H1 (cell line): ENCODE data around the gene CADM2. TPM values are rescaled to one million over a fixed set of nuclear protein-coding genes. Genes with fewer than 3 reads are reported as not detected.

Source experiments
- CTCF ChIA-PET: fragments of 300-600 bp; sonication (Branson Sonifier 250); formaldehyde crosslinking; loops from one replicate; lab custom pipeline; 2021; ENCODE audit not compliant: partially characterized antibody; lab: Charles Lee
- POLR2A ChIA-PET: fragments of 300-600 bp; sonication (Branson Sonifier 250); formaldehyde crosslinking; loops from one replicate; lab custom pipeline; 2021; ENCODE audit warnings: inconsistent platforms; ENCODE audit not compliant: partially characterized antibody; lab: Charles Lee
- DNase-seq, 2 experiments: peaks; one replicate each; pipeline versions ENCODE4 v3.0.0 to v3.0.0-alpha.2; 2010 to 2022; ENCODE audit warnings: low spot score in 2 of 2, low read depth in 1 of 2, mixed read lengths in 1 of 2
- FAIRE-seq: peaks from 2 replicates; lab custom pipeline; 2011; peaks lifted over from hg19 to GRCh38; lab: Jason Lieb, UNC
- H2AFZ ChIP-seq: 2 replicates; pipeline ENCODE4 v1.8.1; 2012; ENCODE audit warnings: low read length, inconsistent platforms
- H2AK5ac ChIP-seq: 2 replicates; pipeline ENCODE4 v1.6.1; 2013; ENCODE audit warnings: low read depth, low read length
- H2BK120ac ChIP-seq: replicated peaks from 2 replicates; pipeline ENCODE3; 2013; ENCODE audit warnings: low read depth, low read length, inconsistent platforms
- H2BK12ac ChIP-seq: 2 replicates; pipeline ENCODE4 v1.6.1; 2013; ENCODE audit warnings: low read depth, low read length
- H2BK15ac ChIP-seq: 2 replicates; pipeline ENCODE4 v1.6.1; 2013; ENCODE audit warnings: low read length
- H2BK20ac ChIP-seq: 2 replicates; pipeline ENCODE4 v1.6.1; 2013; ENCODE audit warnings: low read length
- H2BK5ac ChIP-seq: 2 replicates; pipeline ENCODE4 v1.6.1; 2013; ENCODE audit warnings: low read depth, low read length
- H3K14ac ChIP-seq: 2 replicates; pipeline ENCODE4 v1.6.1; 2013; ENCODE audit warnings: inconsistent platforms; ENCODE audit not compliant: insufficient read length
- H3K18ac ChIP-seq: 2 replicates; pipeline ENCODE4 v1.6.1; 2013; ENCODE audit warnings: low read length; ENCODE audit errors: extremely low read depth
- H3K23ac ChIP-seq: 2 replicates; pipeline ENCODE4 v1.6.1; 2013; ENCODE audit warnings: inconsistent platforms; ENCODE audit not compliant: insufficient read length
- H3K23me2 ChIP-seq: 2 replicates; pipeline ENCODE4 v1.6.1; 2013; ENCODE audit warnings: low read depth, low read length
- H3K27ac ChIP-seq: 2 replicates; pipeline ENCODE4 v1.6.1; 2011; ENCODE audit warnings: low read depth, low read length, inconsistent platforms
- H3K27me3 ChIP-seq, 4 experiments: replicated peaks in 1 of 4; 1 replicate in 1 of 4; 2 replicates in 3 of 4; pipeline versions ENCODE4 v1.6.1 to v1.8.1; 2011 to 2013; ENCODE audit warnings: low read length in 3 of 4, mild to moderate bottlenecking in 3 of 4, inconsistent platforms in 2 of 4, mixed read lengths in 2 of 4, moderate library complexity in 1 of 4; ENCODE audit not compliant: control insufficient read depth in 3 of 4, insufficient read depth in 3 of 4; ENCODE audit errors: extremely low read depth in 1 of 4
- H3K36me3 ChIP-seq, 4 experiments: 2 replicates each; pipeline versions ENCODE4 v1.6.1 to v1.8.1; 2011 to 2013; ENCODE audit warnings: mild to moderate bottlenecking in 4 of 4, low read length in 3 of 4, moderate library complexity in 2 of 4, control low read depth in 1 of 4, inconsistent platforms in 1 of 4; ENCODE audit not compliant: insufficient read depth in 4 of 4, control insufficient read depth in 2 of 4
- H3K4ac ChIP-seq: replicated peaks from 2 replicates; pipeline ENCODE3; 2013; ENCODE audit warnings: low read length, low read depth, mixed read lengths, inconsistent platforms; ENCODE audit not compliant: insufficient read length
- H3K4me1 ChIP-seq, 4 experiments: replicated peaks in 1 of 4; 1 replicate in 1 of 4; 2 replicates in 3 of 4; pipeline versions ENCODE4 v1.6.1 to v1.8.1; 2011 to 2013; ENCODE audit warnings: low read length in 3 of 4, inconsistent platforms in 2 of 4, mixed read lengths in 1 of 4; ENCODE audit not compliant: insufficient read depth in 4 of 4, control insufficient read depth in 3 of 4
- H3K4me2 ChIP-seq, 2 experiments: 2 replicates each; pipeline versions ENCODE4 v1.6.1 to v1.8.1; 2011 to 2013; ENCODE audit warnings: low read depth in 2 of 2, low read length in 2 of 2, control low read depth in 1 of 2, inconsistent platforms in 1 of 2, mild to moderate bottlenecking in 1 of 2; ENCODE audit not compliant: insufficient read depth in 1 of 2
- H3K4me3 ChIP-seq, 4 experiments: fragments of 200-600, 300-600 bp in 1 of 4; sonication (generic), shearing (Covaris generic), sonication (Bioruptor Twin) in 1 of 4; 2 replicates each; pipeline versions ENCODE4 v1.5.1 to v1.8.1; 2011 to 2016; ENCODE audit warnings: low read length in 4 of 4, low read depth in 3 of 4, control low read depth in 2 of 4, inconsistent platforms in 2 of 4, mild to moderate bottlenecking in 2 of 4, mixed read lengths in 1 of 4, moderate library complexity in 1 of 4; ENCODE audit not compliant: insufficient read depth in 2 of 4; ENCODE audit errors: extremely low read depth in 1 of 4
- H3K56ac ChIP-seq: replicated peaks from 2 replicates; pipeline ENCODE3; 2013; ENCODE audit warnings: low read depth, mild to moderate bottlenecking, mixed read lengths, low read length, inconsistent platforms; ENCODE audit not compliant: insufficient read length
- H3K79me1 ChIP-seq: 2 replicates; pipeline ENCODE4 v1.6.1; 2013; ENCODE audit warnings: low read depth, low read length, control low read depth
- H3K79me2 ChIP-seq, 2 experiments: 2 replicates each; pipeline versions ENCODE4 v1.6.1 to v1.8.1; 2012 to 2013; ENCODE audit warnings: low read length in 2 of 2, mild to moderate bottlenecking in 2 of 2, inconsistent platforms in 1 of 2; ENCODE audit not compliant: insufficient read depth in 2 of 2, control insufficient read depth in 1 of 2
- H3K9ac ChIP-seq, 4 experiments: replicated peaks in 1 of 4; 1 replicate in 1 of 4; 2 replicates in 3 of 4; pipeline versions ENCODE4 v1.6.1 to v1.8.1; 2011 to 2013; ENCODE audit warnings: low read depth in 3 of 4, low read length in 3 of 4, control low read depth in 2 of 4, mild to moderate bottlenecking in 2 of 4, moderate library complexity in 2 of 4, inconsistent platforms in 1 of 4; ENCODE audit errors: extremely low read depth in 1 of 4
- H3K9me3 ChIP-seq, 2 experiments: 2 replicates each; pipeline versions ENCODE4 v1.6.1 to v1.8.1; 2012 to 2013; ENCODE audit warnings: mild to moderate bottlenecking in 2 of 2, moderate library complexity in 2 of 2, control low read depth in 1 of 2, inconsistent platforms in 1 of 2, low read depth in 1 of 2, low read length in 1 of 2, mixed read lengths in 1 of 2; ENCODE audit not compliant: insufficient read depth in 2 of 2
- H4K20me1 ChIP-seq, 2 experiments: replicated peaks in 1 of 2; 2 replicates each; pipeline versions ENCODE3 to v1.8.1; 2011 to 2013; ENCODE audit warnings: inconsistent platforms in 2 of 2, low read length in 2 of 2, mild to moderate bottlenecking in 1 of 2; ENCODE audit not compliant: insufficient read depth in 2 of 2, control insufficient read depth in 1 of 2
- H4K5ac ChIP-seq: 2 replicates; pipeline ENCODE4 v1.6.1; 2013; ENCODE audit warnings: low read length, low read depth, mixed read lengths, inconsistent platforms; ENCODE audit not compliant: insufficient read length
- H4K8ac ChIP-seq: 2 replicates; pipeline ENCODE4 v1.8.0; 2013; ENCODE audit warnings: mild to moderate bottlenecking, moderate library complexity, low read length, inconsistent platforms; ENCODE audit not compliant: insufficient read depth; ENCODE audit errors: extremely low read depth
- H4K91ac ChIP-seq: replicated peaks from 2 replicates; pipeline ENCODE3; 2013; ENCODE audit warnings: low read length, mixed read lengths, inconsistent platforms; ENCODE audit not compliant: insufficient read length
- ASH2L ChIP-seq: fragments of 200-600, 300-600 bp; sonication (generic); IDR thresholded peaks from one replicate; pipeline ENCODE4 v1.7.1; 2017; ENCODE audit warnings: low read length
- ATF2 ChIP-seq: IDR thresholded peaks from 2 replicates; pipeline ENCODE4 v1.6.1; 2012; ENCODE audit warnings: low read length, inconsistent platforms
- BACH1 ChIP-seq: IDR thresholded peaks from 2 replicates; pipeline ENCODE4 v1.6.1; 2012; ENCODE audit warnings: low read length, improper control_type of control experiment
- CTBP2 ChIP-seq: IDR thresholded peaks from 2 replicates; pipeline ENCODE4 v1.7.0; 2011; ENCODE audit warnings: borderline replicate concordance, mild to moderate bottlenecking, moderate library complexity, mixed read lengths, low read length; ENCODE audit not compliant: insufficient read depth, insufficient read length
- E2F6 ChIP-seq: IDR thresholded peaks from 2 replicates; pipeline ENCODE4 v1.6.1; 2012; ENCODE audit warnings: inconsistent platforms
- GTF2F1 ChIP-seq: IDR thresholded peaks from 2 replicates; pipeline ENCODE4 v1.6.1; 2012; ENCODE audit warnings: low read depth, low read length, improper control_type of control experiment, borderline replicate concordance
- JUND ChIP-seq: IDR thresholded peaks from 2 replicates; pipeline ENCODE4 v1.6.1; 2011; ENCODE audit warnings: mild to moderate bottlenecking, improper control_type of control experiment, low read length
- MAFK ChIP-seq: IDR thresholded peaks from 2 replicates; pipeline ENCODE4 v1.6.1; 2012; ENCODE audit warnings: low read depth, mild to moderate bottlenecking, improper control_type of control experiment, low read length
- NRF1 ChIP-seq: IDR thresholded peaks from 2 replicates; pipeline ENCODE4 v1.6.1; 2011; ENCODE audit warnings: mild to moderate bottlenecking, low read depth, low read length, improper control_type of control experiment
- POLR2A ChIP-seq, 2 experiments: IDR thresholded peaks; 1 replicate in 1 of 2; 2 replicates in 1 of 2; pipeline ENCODE4 v1.6.1; 2011; ENCODE audit warnings: low read depth in 2 of 2, low read length in 2 of 2, mild to moderate bottlenecking in 2 of 2; ENCODE audit errors: control extremely low read depth in 1 of 2
- RFX5 ChIP-seq: IDR thresholded peaks from 2 replicates; pipeline ENCODE4 v1.6.1; 2011; ENCODE audit warnings: low read depth, low read length, improper control_type of control experiment, borderline replicate concordance
- RNF2 ChIP-seq: fragments of 200-900, 300-1000 bp; sonication (generic); IDR thresholded peaks from 2 replicates; pipeline ENCODE4 v1.7.1; 2016; ENCODE audit warnings: borderline replicate concordance, low read depth, mild to moderate bottlenecking, antibody characterized with exemption, low read length; ENCODE audit not compliant: poor library complexity, severe bottlenecking; ENCODE audit errors: missing control alignments
- SIRT6 ChIP-seq: IDR thresholded peaks from one replicate; pipeline ENCODE4 v1.7.1; 2012; ENCODE audit warnings: low read length, inconsistent platforms
- TCF12 ChIP-seq: IDR thresholded peaks from 2 replicates; pipeline ENCODE4 v1.6.1; 2011; ENCODE audit warnings: low read depth, mild to moderate bottlenecking, low read length
- polyA plus RNA-seq, 7 experiments: library from polyadenylated mRNA; depleted of rRNA in 3 of 7; stranded (reverse) in 5 of 7; unstranded in 2 of 7; fragments of >200 nt in 5 of 7; fragments of 200-250 nt in 2 of 7; gene quantifications; 1 replicate in 5 of 7; 2 replicates in 1 of 7; 4 replicates in 1 of 7; pipeline versions ENCODE4 v1.2.1 to v1.2.3, GENCODE V29; 2011 to 2013; ENCODE audit warnings: missing spikeins in 2 of 7, mixed read lengths in 2 of 7
- total RNA-seq: library from RNA; stranded (reverse); fragmentation: NEBNext Ultra II Directional; extraction: Animal tissue kit (Norgen Biotek cat#: 25700); gene quantifications from 2 replicates; pipeline ENCODE4 v1.2.1, GENCODE V29; 2021

Gene CADM2
- total and polyA plus RNA-seq, 2 of the 8 experiments (the other 6 are each of a cell fraction or from before 2014, with no cell fraction given): 14.9 to 20.9 TPM

- Histone ChIP-seq H3K4me3 (no peak overlapping the region), H3K23ac (no peak overlapping the region), H2BK15ac (no peak overlapping the region), H3K23me2 (no peaks in the 10 kb centered on the region), H2AK5ac (no peak overlapping the region), H3K4me1 (no peaks in the 10 kb centered on the region), H4K5ac (no peak overlapping the region), H4K91ac (no peak overlapping the region), H4K8ac (no peak overlapping the region), H3K56ac (no peak overlapping the region), H2AFZ (no peak overlapping the region; the same call in 1 of the 2 replicates), H3K27me3 (no peaks in the 10 kb centered on the region), H2BK12ac (no peak overlapping the region), H3K79me2 (no peaks in the 10 kb centered on the region), H3K27ac (no peak overlapping the region), H3K4me2 (no peak overlapping the region), H3K9me3 (peaks cover 11 to 15% of the 10 kb centered on the region in 2 experiments), H3K9ac (no peak overlapping the region), H3K4ac (no peak overlapping the region), H3K14ac (no peak overlapping the region), H2BK120ac (no peak overlapping the region), H3K79me1 (no peaks in the 10 kb centered on the region), H4K20me1 (no peaks in the 10 kb centered on the region), H3K36me3 (peaks cover 0 to 5% (median 0%) of the 10 kb centered on the region in 4 experiments; a peak in 1 of 8 replicates), H2BK5ac (no peak overlapping the region), H3K18ac (no peak overlapping the region), H2BK20ac (no peak overlapping the region)
- ChIA-PET POLR2A (no interaction called here), CTCF (no interaction called here)
- DNase-seq (no peak), FAIRE-seq (no peak)
- TF ChIP-seq GTF2F1 (no peak), JUND (no peak), ATF2 (no peak), MAFK (no peak), RNF2 (no peak), ASH2L (no peak), SIRT6 (no peak), NRF1 (no peak), E2F6 (no peak), CTBP2 (no peak), BACH1 (no peak), RFX5 (no peak), TCF12 (no peak), POLR2A (IDR thresholded peaks at IDR 0.05; ENCODE audit: control extremely low read depth in 1 of 2, low read depth in 2 of 2, low read length in 2 of 2) (no peak)
These were observed 1079.1 kb downstream of the CADM2 start for GRCh38 chr3:86037916-86038315.
